Neural cell (in vitro differentiated cells): ENCODE measurements around the gene TEKT2. TPM values are rescaled to one million over a fixed set of nuclear protein-coding genes. Genes with fewer than 3 reads are reported as not detected.

Experiments
- H2AFZ ChIP-seq: fragments of 200-600, 300-800 bp; sonication (generic), shearing (Covaris generic); 2 replicates; pipeline ENCODE4 v1.6.0; 2014; ENCODE audit warnings: low read depth, mild to moderate bottlenecking, antibody characterized with exemption, low read length, moderate library complexity
- H3F3A ChIP-seq: fragments of 200-600 bp; shearing (Covaris generic); 2 replicates; pipeline ENCODE4 v1.6.1; 2016; ENCODE audit warnings: mild to moderate bottlenecking, moderate library complexity, mixed read lengths, antibody characterized with exemption, low read length; ENCODE audit not compliant: insufficient read depth, poor library complexity, severe bottlenecking
- H3K27ac ChIP-seq: fragments of 200-600, 300-800 bp; sonication (generic), shearing (Covaris generic); 2 replicates; pipeline ENCODE4 v1.5.1; 2014; ENCODE audit warnings: mild to moderate bottlenecking, low read length, moderate library complexity
- H3K27me3 ChIP-seq: fragments of 300-800, 200-600 bp; sonication (generic), shearing (Covaris generic); 2 replicates; pipeline ENCODE4 v1.6.0; 2014; ENCODE audit warnings: mild to moderate bottlenecking, low read depth, low read length, moderate library complexity; ENCODE audit not compliant: insufficient read depth
- H3K36me3 ChIP-seq: fragments of 300-800, 200-600 bp; sonication (generic), shearing (Covaris generic); 2 replicates; pipeline ENCODE4 v1.5.1; 2014; ENCODE audit warnings: mild to moderate bottlenecking, antibody characterized with exemption, low read length, moderate library complexity; ENCODE audit not compliant: insufficient read depth
- H3K4me2 ChIP-seq: fragments of 300-800, 200-600 bp; sonication (generic), shearing (Covaris generic); 2 replicates; pipeline ENCODE4 v1.6.0; 2014; ENCODE audit warnings: mild to moderate bottlenecking, low read length
- H3K4me3 ChIP-seq: fragments of 300-800, 200-600 bp; sonication (generic), shearing (Covaris generic); 2 replicates; pipeline ENCODE4 v1.5.1; 2014; ENCODE audit warnings: mild to moderate bottlenecking, low read length, moderate library complexity
- H3K79me2 ChIP-seq: fragments of 200-600 bp; shearing (Covaris generic); replicated peaks from 2 replicates; pipeline ENCODE4 v1.6.0; 2014; ENCODE audit warnings: mild to moderate bottlenecking, low read length, moderate library complexity; ENCODE audit not compliant: insufficient read depth
- H3K9ac ChIP-seq: fragments of 300-800, 200-600 bp; sonication (generic), shearing (Covaris generic); 2 replicates; pipeline ENCODE4 v1.6.1; 2016; ENCODE audit warnings: mild to moderate bottlenecking, low read length, mixed read lengths
- H3K9me2 ChIP-seq: fragments of 200-600 bp; shearing (Covaris generic); 2 replicates; pipeline ENCODE4 v1.6.1; 2016; ENCODE audit warnings: mild to moderate bottlenecking, low read length, mixed read lengths; ENCODE audit not compliant: insufficient read depth
- H3K9me3 ChIP-seq: fragments of 200-600, 300-800 bp; sonication (generic), shearing (Covaris generic); 2 replicates; pipeline ENCODE4 v1.6.1; 2016; ENCODE audit warnings: mild to moderate bottlenecking, mixed run types, low read length, moderate library complexity, mixed read lengths
- H4K20me1 ChIP-seq: fragments of 200-600 bp; shearing (Covaris generic); 2 replicates; pipeline ENCODE4 v1.6.1; 2016; ENCODE audit warnings: mild to moderate bottlenecking, mixed run types; ENCODE audit not compliant: insufficient read depth
- EP300 ChIP-seq: fragments of 450-650 bp; conservative IDR thresholded peaks from 2 replicates; pipeline ENCODE4 v1.6.1; 2014; ENCODE audit warnings: antibody characterized with exemption, mild to moderate bottlenecking, moderate library complexity; ENCODE audit not compliant: poor library complexity, severe bottlenecking
- EZH2 ChIP-seq: fragments of 200-600, 300-800 bp; shearing (Covaris generic), sonication (generic); IDR thresholded peaks from 2 replicates; pipeline ENCODE4 v1.6.1; 2014; ENCODE audit warnings: antibody characterized with exemption, low read length, borderline replicate concordance, mild to moderate bottlenecking; ENCODE audit not compliant: insufficient read depth, poor library complexity, severe bottlenecking
- MXI1 ChIP-seq: fragments of 450-650 bp; conservative IDR thresholded peaks from 2 replicates; pipeline ENCODE4 v1.6.1; 2014; ENCODE audit warnings: antibody characterized with exemption, mild to moderate bottlenecking; ENCODE audit not compliant: poor library complexity, severe bottlenecking
- POLR2AphosphoS5 ChIP-seq: IDR thresholded peaks from 2 replicates; pipeline ENCODE4 v1.6.1; 2012
- RAD21 ChIP-seq: fragments of 450-650 bp; conservative IDR thresholded peaks from 2 replicates; pipeline ENCODE4 v1.6.1; 2014; ENCODE audit warnings: antibody characterized with exemption, mild to moderate bottlenecking, moderate library complexity
- SMC3 ChIP-seq: fragments of 450-650 bp; conservative IDR thresholded peaks from 2 replicates; pipeline ENCODE4 v1.6.1; 2014; ENCODE audit warnings: antibody characterized with exemption, mild to moderate bottlenecking, moderate library complexity; ENCODE audit not compliant: poor library complexity
- TAF1 ChIP-seq: IDR thresholded peaks from 2 replicates; pipeline ENCODE4 v1.6.1; 2012; ENCODE audit warnings: low read depth
- polyA plus RNA-seq: library from polyadenylated mRNA; depleted of rRNA; stranded (reverse); fragments of >200 nt; gene quantifications from 2 replicates; pipeline ENCODE4 v1.2.3, GENCODE V29; 2014
- TF ChIP-seq, protein P1 (sequence below): fragments of 450-650 bp; IDR thresholded peaks from 2 replicates; pipeline ENCODE4 v1.5.1; 2014; ENCODE audit warnings: antibody characterized with exemption, mild to moderate bottlenecking, moderate library complexity; ENCODE audit not compliant: poor library complexity, severe bottlenecking
- TF ChIP-seq, protein P2 (sequence below): IDR thresholded peaks from 2 replicates; pipeline ENCODE4 v1.6.1; 2012; ENCODE audit warnings: borderline replicate concordance

Gene TEKT2
- polyA plus RNA-seq, 1 donor from 2014 or later, result 32.1 TPM

DNA sequence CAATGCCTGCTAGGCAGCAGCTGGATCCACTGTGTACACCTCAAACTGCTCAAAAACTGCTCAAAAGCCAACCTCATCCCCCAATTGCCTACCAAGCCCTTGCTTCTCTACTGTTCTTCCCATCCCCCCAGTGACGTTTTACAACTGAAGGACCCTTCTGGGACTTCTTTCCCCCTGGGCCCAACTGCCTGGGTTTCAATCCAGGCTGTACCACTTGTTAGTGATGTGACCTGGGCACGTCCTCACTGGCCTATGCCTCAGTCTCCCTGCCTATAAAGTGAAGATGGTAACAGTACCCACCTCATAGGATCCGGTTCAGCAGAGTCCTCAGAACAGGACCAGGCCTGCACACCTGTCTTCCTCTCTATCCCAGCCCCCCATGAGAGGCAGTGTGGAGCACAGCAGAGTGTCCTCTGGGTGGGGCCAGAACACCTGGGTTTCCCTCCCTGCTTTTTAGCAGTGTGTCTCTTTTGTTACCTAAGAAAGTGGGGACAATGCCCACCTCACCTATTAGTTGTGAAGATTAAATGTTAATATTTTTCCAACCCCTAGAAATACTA is 1.9 kb upstream of the TEKT2 start:
- no peak overlapping the region for H3K9ac ChIP-seq
- H3K27me3 ChIP-seq, result no peaks in the 10 kb centered on the region
- no peaks in the 10 kb centered on the region for H3K36me3 ChIP-seq
- no peak overlapping the region for H3K4me3 ChIP-seq
- no peaks in the 10 kb centered on the region for H3K79me2 ChIP-seq
- no peaks in the 10 kb centered on the region for H3F3A ChIP-seq
- H3K27ac ChIP-seq, result no peak overlapping the region
- no peak overlapping the region for H3K4me2 ChIP-seq
- no peaks in the 10 kb centered on the region for H3K9me3 ChIP-seq
- TF ChIP-seq SMC3, result no peak
- no peak for TF ChIP-seq MXI1
- no peak for TF ChIP-seq RAD21
- TF ChIP-seq, protein P1, sequence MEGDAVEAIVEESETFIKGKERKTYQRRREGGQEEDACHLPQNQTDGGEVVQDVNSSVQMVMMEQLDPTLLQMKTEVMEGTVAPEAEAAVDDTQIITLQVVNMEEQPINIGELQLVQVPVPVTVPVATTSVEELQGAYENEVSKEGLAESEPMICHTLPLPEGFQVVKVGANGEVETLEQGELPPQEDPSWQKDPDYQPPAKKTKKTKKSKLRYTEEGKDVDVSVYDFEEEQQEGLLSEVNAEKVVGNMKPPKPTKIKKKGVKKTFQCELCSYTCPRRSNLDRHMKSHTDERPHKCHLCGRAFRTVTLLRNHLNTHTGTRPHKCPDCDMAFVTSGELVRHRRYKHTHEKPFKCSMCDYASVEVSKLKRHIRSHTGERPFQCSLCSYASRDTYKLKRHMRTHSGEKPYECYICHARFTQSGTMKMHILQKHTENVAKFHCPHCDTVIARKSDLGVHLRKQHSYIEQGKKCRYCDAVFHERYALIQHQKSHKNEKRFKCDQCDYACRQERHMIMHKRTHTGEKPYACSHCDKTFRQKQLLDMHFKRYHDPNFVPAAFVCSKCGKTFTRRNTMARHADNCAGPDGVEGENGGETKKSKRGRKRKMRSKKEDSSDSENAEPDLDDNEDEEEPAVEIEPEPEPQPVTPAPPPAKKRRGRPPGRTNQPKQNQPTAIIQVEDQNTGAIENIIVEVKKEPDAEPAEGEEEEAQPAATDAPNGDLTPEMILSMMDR, result no peak
- TF ChIP-seq, protein P2, sequence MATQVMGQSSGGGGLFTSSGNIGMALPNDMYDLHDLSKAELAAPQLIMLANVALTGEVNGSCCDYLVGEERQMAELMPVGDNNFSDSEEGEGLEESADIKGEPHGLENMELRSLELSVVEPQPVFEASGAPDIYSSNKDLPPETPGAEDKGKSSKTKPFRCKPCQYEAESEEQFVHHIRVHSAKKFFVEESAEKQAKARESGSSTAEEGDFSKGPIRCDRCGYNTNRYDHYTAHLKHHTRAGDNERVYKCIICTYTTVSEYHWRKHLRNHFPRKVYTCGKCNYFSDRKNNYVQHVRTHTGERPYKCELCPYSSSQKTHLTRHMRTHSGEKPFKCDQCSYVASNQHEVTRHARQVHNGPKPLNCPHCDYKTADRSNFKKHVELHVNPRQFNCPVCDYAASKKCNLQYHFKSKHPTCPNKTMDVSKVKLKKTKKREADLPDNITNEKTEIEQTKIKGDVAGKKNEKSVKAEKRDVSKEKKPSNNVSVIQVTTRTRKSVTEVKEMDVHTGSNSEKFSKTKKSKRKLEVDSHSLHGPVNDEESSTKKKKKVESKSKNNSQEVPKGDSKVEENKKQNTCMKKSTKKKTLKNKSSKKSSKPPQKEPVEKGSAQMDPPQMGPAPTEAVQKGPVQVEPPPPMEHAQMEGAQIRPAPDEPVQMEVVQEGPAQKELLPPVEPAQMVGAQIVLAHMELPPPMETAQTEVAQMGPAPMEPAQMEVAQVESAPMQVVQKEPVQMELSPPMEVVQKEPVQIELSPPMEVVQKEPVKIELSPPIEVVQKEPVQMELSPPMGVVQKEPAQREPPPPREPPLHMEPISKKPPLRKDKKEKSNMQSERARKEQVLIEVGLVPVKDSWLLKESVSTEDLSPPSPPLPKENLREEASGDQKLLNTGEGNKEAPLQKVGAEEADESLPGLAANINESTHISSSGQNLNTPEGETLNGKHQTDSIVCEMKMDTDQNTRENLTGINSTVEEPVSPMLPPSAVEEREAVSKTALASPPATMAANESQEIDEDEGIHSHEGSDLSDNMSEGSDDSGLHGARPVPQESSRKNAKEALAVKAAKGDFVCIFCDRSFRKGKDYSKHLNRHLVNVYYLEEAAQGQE, result no peak
- no peak for TF ChIP-seq EZH2
- TF ChIP-seq TAF1, result no peak
- no peak for TF ChIP-seq EP300
- TF ChIP-seq POLR2AphosphoS5, result no peak
- H3K9me2 ChIP-seq, result no peaks in the 10 kb centered on the region
- H2AFZ ChIP-seq, result no peak overlapping the region
- H4K20me1 ChIP-seq, result no peaks in the 10 kb centered on the region

DNA sequence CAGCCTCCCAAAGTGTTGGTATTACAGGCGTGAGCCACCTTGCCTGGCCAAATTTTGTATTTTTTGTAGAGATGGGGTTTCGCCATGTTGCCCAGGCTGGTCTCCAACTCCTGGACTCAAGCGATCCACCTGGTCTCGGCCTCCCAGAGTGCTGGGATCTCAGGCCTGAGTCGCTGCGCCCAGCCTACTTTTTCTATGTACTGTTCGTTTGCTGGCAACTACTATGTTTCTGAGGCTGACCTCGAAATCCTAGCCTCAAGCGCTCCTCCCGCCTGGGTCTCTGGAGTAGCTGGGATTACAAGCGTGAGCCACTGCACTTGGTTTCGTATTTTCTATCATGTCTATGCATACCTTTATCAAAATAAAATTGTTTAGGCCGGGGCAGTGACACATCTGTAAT is 675 bp upstream of the TEKT2 start:
- Histone ChIP-seq H3K9me3 (no peaks in the 10 kb centered on the region), H3F3A (no peaks in the 10 kb centered on the region), H3K36me3 (no peaks in the 10 kb centered on the region), H3K27me3 (no peaks in the 10 kb centered on the region), H4K20me1 (no peaks in the 10 kb centered on the region), H3K9me2 (no peaks in the 10 kb centered on the region), H3K79me2 (no peaks in the 10 kb centered on the region), H3K27ac (peak overlapping the region; percentile 30), H3K4me2 (no peak overlapping the region), H3K4me3 (peak overlapping the region; percentile 80), H3K9ac (peak overlapping the region; percentile 82), H2AFZ (no peak overlapping the region)
- TF ChIP-seq MXI1 (no peak), POLR2AphosphoS5 (no peak), TAF1 (no peak), RAD21 (no peak), SMC3 (no peak), EP300 (no peak), EZH2 (no peak)
- TF ChIP-seq, protein P2, result no peak
- TF ChIP-seq, protein P1, result no peak
